ENCODE results near the gene SLC16A4.

The SLC16A4 gene

DNA sequence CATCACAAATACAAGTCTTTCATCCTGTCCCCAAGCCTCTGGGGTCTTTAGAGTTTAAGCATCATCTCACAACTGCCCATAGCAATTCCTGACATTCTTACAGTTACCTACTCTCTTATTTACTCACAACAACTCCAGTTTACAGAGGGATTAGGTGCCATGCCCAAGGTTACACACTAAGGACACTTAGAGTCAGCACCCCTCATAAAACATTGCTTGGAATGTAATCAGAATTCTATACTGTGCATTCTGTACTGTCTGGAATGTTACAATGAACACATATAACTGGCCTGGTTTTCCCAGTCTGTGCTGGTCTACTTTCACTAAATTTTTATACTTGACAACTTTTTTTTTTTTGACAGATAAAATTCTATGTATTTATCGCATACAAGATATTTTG, 66.2 kb downstream of the SLC16A4 start:
- Histone ChIP-seq H3K27ac (ENCODE audit: low read depth, low read length) (no peak overlapping the region), H3K4me1 (ENCODE audit: insufficient read depth, low read length) (no peaks in the 10 kb centered on the region), H3K9ac (ENCODE audit: low read depth, low read length) (no peak overlapping the region), H3K9me3 (ENCODE audit: insufficient read depth, low read depth, low read length) (no peaks in the 10 kb centered on the region), H3K36me3 (ENCODE audit: insufficient read depth, low read length) (no peaks in the 10 kb centered on the region), H3K4me3 (ENCODE audit: low read length) (no peak overlapping the region), H3K27me3 (ENCODE audit: insufficient read depth, low read length) (no peaks in the 10 kb centered on the region)
- WGBS = no CpG with 5 or more reads among the region's 1 CpG

- Histone ChIP-seq H3K27ac (ENCODE audit: low read depth, low read length) (no peak overlapping the region), H3K9me3 (ENCODE audit: insufficient read depth, low read depth, low read length) (no peaks in the 10 kb centered on the region), H3K4me3 (ENCODE audit: low read length) (no peak overlapping the region), H3K27me3 (ENCODE audit: insufficient read depth, low read length) (no peaks in the 10 kb centered on the region), H3K36me3 (ENCODE audit: insufficient read depth, low read length) (no peaks in the 10 kb centered on the region), H3K9ac (ENCODE audit: low read depth, low read length) (no peak overlapping the region), H3K4me1 (ENCODE audit: insufficient read depth, low read length) (no peaks in the 10 kb centered on the region)
- WGBS = 86% methylated on average over 4 of the region's 4 CpGs
Measured at GRCh38 chr1:110321846-110322245, 69.0 kb downstream of the SLC16A4 start.

DNA sequence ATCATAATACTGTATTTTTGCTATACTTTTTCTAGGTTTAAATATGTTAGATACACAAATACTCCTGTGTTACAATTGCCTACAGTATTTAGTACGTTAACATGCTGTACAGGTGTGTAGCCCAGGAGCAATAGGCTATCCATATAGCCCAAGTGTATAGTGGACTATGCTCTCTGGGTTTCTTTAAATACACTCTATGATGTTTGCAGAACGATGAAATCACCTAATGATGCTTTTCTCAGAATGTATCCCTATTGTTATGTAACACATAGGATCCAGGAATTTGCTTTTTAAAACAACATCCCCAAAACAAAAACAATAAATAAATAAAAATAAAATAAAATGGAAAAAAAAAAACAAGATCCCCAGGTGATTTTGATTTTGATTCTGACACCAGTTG, 69.8 kb downstream of the SLC16A4 start:
- H3K27ac ChIP-seq (ENCODE audit: low read depth, low read length) = no peak overlapping the region
- no peaks in the 10 kb centered on the region for H3K27me3 ChIP-seq (ENCODE audit: insufficient read depth, low read length)
- no peaks in the 10 kb centered on the region for H3K4me1 ChIP-seq (ENCODE audit: insufficient read depth, low read length)
- H3K36me3 ChIP-seq (ENCODE audit: insufficient read depth, low read length) = no peaks in the 10 kb centered on the region
- no peak overlapping the region for H3K9ac ChIP-seq (ENCODE audit: low read depth, low read length)
- 100% methylated on average over 1 of the region's 2 CpGs for WGBS
- H3K9me3 ChIP-seq (ENCODE audit: insufficient read depth, low read depth, low read length) = no peaks in the 10 kb centered on the region
- no peak overlapping the region for H3K4me3 ChIP-seq (ENCODE audit: low read length)

- 92% methylated on average over 1 of the region's 1 CpG for WGBS
- H3K4me1 ChIP-seq (ENCODE audit: insufficient read depth, low read length) = no peaks in the 10 kb centered on the region
- no peak overlapping the region for H3K27ac ChIP-seq (ENCODE audit: low read depth, low read length)
- no peak overlapping the region for H3K4me3 ChIP-seq (ENCODE audit: low read length)
- H3K36me3 ChIP-seq (ENCODE audit: insufficient read depth, low read length) = no peaks in the 10 kb centered on the region
- no peaks in the 10 kb centered on the region for H3K9me3 ChIP-seq (ENCODE audit: insufficient read depth, low read depth, low read length)
- no peak overlapping the region for H3K9ac ChIP-seq (ENCODE audit: low read depth, low read length)
- H3K27me3 ChIP-seq (ENCODE audit: insufficient read depth, low read length) = no peaks in the 10 kb centered on the region
Measured at GRCh38 chr1:110320168-110320518, 70.7 kb downstream of the SLC16A4 start.

DNA sequence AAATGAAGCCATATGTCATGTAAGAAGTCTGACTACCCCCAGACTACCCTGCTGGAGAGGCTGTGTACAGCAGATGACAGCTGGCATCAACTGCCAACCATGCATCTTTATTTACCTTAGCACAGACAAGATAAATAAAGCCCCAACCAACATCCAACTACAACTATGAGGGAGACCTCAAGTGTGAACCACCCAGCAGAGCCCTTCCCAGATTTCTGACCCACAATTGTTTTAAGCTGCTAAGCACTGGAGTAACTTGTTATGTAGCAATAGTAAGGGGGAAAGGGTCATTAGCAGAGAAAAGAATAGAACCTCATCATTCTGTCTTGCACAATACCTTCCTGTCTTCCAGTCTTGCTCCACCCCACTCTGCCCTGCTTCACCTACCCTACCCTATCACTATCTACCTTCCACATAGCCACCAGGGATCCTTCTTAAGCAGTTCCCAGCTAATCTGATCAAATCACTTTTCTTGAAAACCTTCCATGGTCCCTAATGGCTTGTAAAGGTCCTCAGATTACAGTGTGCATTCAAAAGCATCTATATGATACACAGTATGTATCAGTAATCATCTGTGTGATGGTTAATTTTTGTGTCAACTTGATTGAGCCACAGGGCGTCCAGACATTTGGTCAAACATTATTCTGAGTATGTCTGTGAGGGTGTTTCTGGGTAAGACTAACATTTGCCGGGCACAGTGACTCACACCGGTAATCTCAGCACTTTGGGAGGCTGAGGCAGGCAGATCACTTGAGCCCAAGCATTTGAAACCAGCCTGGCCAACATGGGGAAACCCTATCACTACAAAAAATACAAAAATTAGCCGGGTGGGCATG, 71.3 kb downstream of the SLC16A4 start:
- 89% methylated on average over 4 of the region's 4 CpGs for WGBS
- no peak overlapping the region for H3K4me3 ChIP-seq (ENCODE audit: low read length)
- H3K27ac ChIP-seq (ENCODE audit: low read depth, low read length) = no peak overlapping the region
- no peaks in the 10 kb centered on the region for H3K36me3 ChIP-seq (ENCODE audit: insufficient read depth, low read length)
- no peaks in the 10 kb centered on the region for H3K27me3 ChIP-seq (ENCODE audit: insufficient read depth, low read length)
- no peak overlapping the region for H3K9ac ChIP-seq (ENCODE audit: low read depth, low read length)
- no peaks in the 10 kb centered on the region for H3K4me1 ChIP-seq (ENCODE audit: insufficient read depth, low read length)
- H3K9me3 ChIP-seq (ENCODE audit: insufficient read depth, low read depth, low read length) = no peaks in the 10 kb centered on the region

- H3K4me3 ChIP-seq (ENCODE audit: low read length) = no peak overlapping the region
- peaks cover 4% of the 10 kb centered on the region; the same call in 1 of the 2 replicates for H3K4me1 ChIP-seq (ENCODE audit: insufficient read depth, low read length)
- H3K27ac ChIP-seq (ENCODE audit: low read depth, low read length) = no peak overlapping the region
- H3K27me3 ChIP-seq (ENCODE audit: insufficient read depth, low read length) = no peaks in the 10 kb centered on the region
- no peak overlapping the region for H3K9ac ChIP-seq (ENCODE audit: low read depth, low read length)
- no peaks in the 10 kb centered on the region for H3K36me3 ChIP-seq (ENCODE audit: insufficient read depth, low read length)
- WGBS = 86% methylated on average over 4 of the region's 4 CpGs
- H3K9me3 ChIP-seq (ENCODE audit: insufficient read depth, low read depth, low read length) = no peaks in the 10 kb centered on the region
Measured at GRCh38 chr1:110318046-110318445, 72.8 kb downstream of the SLC16A4 start.

DNA sequence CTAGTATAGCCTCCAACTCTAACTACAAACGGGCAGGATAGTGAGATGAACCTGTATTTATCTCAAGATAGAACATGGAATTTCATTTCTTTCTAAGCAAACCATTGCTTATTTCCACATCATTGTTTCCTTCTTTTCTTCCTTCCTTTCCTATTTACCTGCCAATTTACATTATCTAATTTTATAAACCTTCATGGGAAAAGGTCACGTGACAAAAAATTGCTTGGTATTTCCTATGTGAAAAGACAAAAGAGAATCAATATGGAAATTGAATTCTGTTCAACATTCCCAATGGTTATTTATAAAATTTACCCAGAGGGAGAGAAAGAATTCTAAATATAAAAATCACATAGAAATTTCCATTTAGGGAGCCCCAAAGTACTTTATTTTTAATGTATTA, 74.1 kb downstream of the SLC16A4 start:
- Histone ChIP-seq H3K9me3 (ENCODE audit: insufficient read depth, low read depth, low read length) (no peaks in the 10 kb centered on the region), H3K4me1 (ENCODE audit: insufficient read depth, low read length) (peaks cover 7% of the 10 kb centered on the region; the same call in 1 of the 2 replicates), H3K27me3 (ENCODE audit: insufficient read depth, low read length) (no peaks in the 10 kb centered on the region), H3K27ac (ENCODE audit: low read depth, low read length) (no peak overlapping the region), H3K9ac (ENCODE audit: low read depth, low read length) (no peak overlapping the region), H3K4me3 (ENCODE audit: low read length) (no peak overlapping the region), H3K36me3 (ENCODE audit: insufficient read depth, low read length) (no peaks in the 10 kb centered on the region)
- WGBS = 77% methylated on average over 1 of the region's 2 CpGs
